Measurements from ENCODE around the gene RDH8. TPM values are rescaled to one million over a fixed set of nuclear protein-coding genes. Genes with fewer than 3 reads are reported as not detected.

The RDH8 gene
- total RNA-seq, 4 donors from 2014 or later: not detected

- Histone ChIP-seq H3K27me3 (peaks cover 8 to 28% (median 26%) of the 10 kb centered on the region in 3 donors), H3K27ac (peak overlapping the region; percentile 74 to 75 (median 74)), H3K36me3 (no peaks in the 10 kb centered on the region), H3K4me1 (no peaks in the 10 kb centered on the region), H3K9me3 (no peaks in the 10 kb centered on the region), H3K4me3 (peak overlapping the region in 3 of 4 donors; percentile 12 to 13 (median 13))
- no peak for TF ChIP-seq CTCF (IDR thresholded peaks at IDR 0.05 in 4 of 5, conservative IDR thresholded peaks at IDR 0.05 in 1 of 5)
- no peak for TF ChIP-seq POLR2A (IDR thresholded peaks at IDR 0.05)
- no peak for ATAC-seq
- intact Hi-C loops (cut with DNase I; ENCODE audit: low total_unique reads) (loop anchor here (5.0 kb wide), 1 partner anchor 58 kb away; no protein-coding TSS in a partner anchor), in situ Hi-C loops (cut with MboI; ENCODE audit: low sequenced_read_pairs in 4 of 4) (loop anchor here in 1 of 4 donors (10.0 kb wide), 1 partner anchor 61 kb away; no protein-coding TSS in a partner anchor)
- no peak for DNase-seq
These were observed 7.5 kb upstream of the RDH8 start for GRCh38 chr19:10005632-10006334.

- intact Hi-C loops (cut with DNase I; ENCODE audit: low total_unique reads) (loop anchor here (5.0 kb wide), 1 partner anchor 59 kb away; no protein-coding TSS in a partner anchor), in situ Hi-C loops (cut with MboI; ENCODE audit: low sequenced_read_pairs in 4 of 4) (loop anchor here in 1 of 4 donors (10.0 kb wide), 1 partner anchor 62 kb away; no protein-coding TSS in a partner anchor)
- H3K4me1 ChIP-seq: no peaks in the 10 kb centered on the region
- H3K9me3 ChIP-seq: no peaks in the 10 kb centered on the region
- DNase-seq: peak; percentile 36 to 41
- H3K27ac ChIP-seq: peak overlapping the region; percentile 74 to 75 (median 74)
- no peaks in the 10 kb centered on the region for H3K36me3 ChIP-seq
- no peak for TF ChIP-seq POLR2A (IDR thresholded peaks at IDR 0.05)
- no peak for TF ChIP-seq CTCF (IDR thresholded peaks at IDR 0.05 in 4 of 5, conservative IDR thresholded peaks at IDR 0.05 in 1 of 5)
- peak overlapping the region in 3 of 4 donors; percentile 12 to 13 (median 13) for H3K4me3 ChIP-seq
- H3K27me3 ChIP-seq: peaks cover 8 to 33% (median 26%) of the 10 kb centered on the region in 3 donors
- ATAC-seq: peak; percentile 41 to 48
These were observed 7.0 kb upstream of the RDH8 start for GRCh38 chr19:10006335-10006708.

GRCh38 chr19:10006752-10007323 is 6.4 kb upstream of the RDH8 start:
- TF ChIP-seq CTCF (IDR thresholded peaks at IDR 0.05 in 4 of 5, conservative IDR thresholded peaks at IDR 0.05 in 1 of 5): no peak
- TF ChIP-seq POLR2A (IDR thresholded peaks at IDR 0.05): no peak
- DNase-seq: no peak
- no peak overlapping the region for H3K4me3 ChIP-seq
- in situ Hi-C loops (cut with MboI; ENCODE audit: low sequenced_read_pairs in 4 of 4) (loop anchor here in 1 of 4 donors (10.0 kb wide), 1 partner anchor 62 kb away; no protein-coding TSS in a partner anchor), intact Hi-C loops (cut with DNase I; ENCODE audit: low total_unique reads) (loop anchor here (5.0 kb wide), 1 partner anchor 60 kb away; no protein-coding TSS in a partner anchor)
- H3K27me3 ChIP-seq: peaks cover 8 to 33% (median 29%) of the 10 kb centered on the region in 3 donors
- no peaks in the 10 kb centered on the region for H3K9me3 ChIP-seq
- no peaks in the 10 kb centered on the region for H3K4me1 ChIP-seq
- peak overlapping the region; percentile 74 to 75 (median 74) for H3K27ac ChIP-seq
- H3K36me3 ChIP-seq: no peaks in the 10 kb centered on the region
- ATAC-seq: no peak

- Histone ChIP-seq H3K27ac (peak overlapping the region; percentile 74 to 75 (median 74)), H3K4me1 (no peaks in the 10 kb centered on the region), H3K36me3 (no peaks in the 10 kb centered on the region), H3K27me3 (peaks cover 8 to 33% (median 32%) of the 10 kb centered on the region in 3 donors), H3K4me3 (peak overlapping the region in 1 of 4 donors; percentile 12), H3K9me3 (no peaks in the 10 kb centered on the region)
- no peak for TF ChIP-seq CTCF (IDR thresholded peaks at IDR 0.05 in 4 of 5, conservative IDR thresholded peaks at IDR 0.05 in 1 of 5)
- no peak for TF ChIP-seq POLR2A (IDR thresholded peaks at IDR 0.05)
- in situ Hi-C loops (cut with MboI; ENCODE audit: low sequenced_read_pairs in 4 of 4) (loop anchor here in 1 of 4 donors (10.0 kb wide), 1 partner anchor 63 kb away; no protein-coding TSS in a partner anchor), intact Hi-C loops (cut with DNase I; ENCODE audit: low total_unique reads) (loop anchor here (5.0 kb wide), 1 partner anchor 60 kb away; no protein-coding TSS in a partner anchor)
- no peak for ATAC-seq
- DNase-seq: peak; percentile 7 to 40
These were observed 5.7 kb upstream of the RDH8 start for GRCh38 chr19:10007371-10008183.

Data from gastrocnemius medialis (tissue), 4 donors.